Kidney (tissue), 22 donors: ENCODE data around the gene THAP11. TPM values are rescaled to one million over a fixed set of nuclear protein-coding genes. Genes with fewer than 3 reads are reported as not detected.

Experiments
- DNase-seq, 5 donors: peaks; one replicate each; pipeline ENCODE4 v3.0.0-alpha.2; 2013 to 2020
- FAIRE-seq: peaks from 2 replicates; lab custom pipeline; 2012; peaks lifted over from hg19 to GRCh38; lab: Jason Lieb, UNC
- H3K27ac ChIP-seq, 2 donors: one replicate each; pipeline ENCODE4 v1.7.0; 2013; ENCODE audit warnings: low read depth in 2 of 2, low read length in 2 of 2, inconsistent platforms in 1 of 2
- H3K27me3 ChIP-seq: one replicate; pipeline ENCODE4 v1.7.1; 2013; ENCODE audit warnings: low read length, inconsistent platforms; ENCODE audit not compliant: control insufficient read depth, insufficient read depth
- H3K36me3 ChIP-seq, 3 donors: one replicate each; pipeline versions ENCODE4 v1.7.0 to v1.7.1; 2013; ENCODE audit warnings: low read length in 3 of 3, control low read depth in 1 of 3, inconsistent platforms in 1 of 3; ENCODE audit not compliant: insufficient read depth in 3 of 3, control insufficient read depth in 2 of 3
- H3K4me1 ChIP-seq, 3 donors: one replicate each; pipeline versions ENCODE4 v1.7.0 to v1.7.1; 2013; ENCODE audit warnings: low read length in 3 of 3, inconsistent platforms in 1 of 3, low read depth in 1 of 3; ENCODE audit not compliant: control insufficient read depth in 2 of 3, insufficient read depth in 2 of 3
- H3K4me3 ChIP-seq, 3 donors: one replicate each; pipeline versions ENCODE4 v1.7.0 to v1.8.1; 2013; ENCODE audit warnings: low read length in 3 of 3, control low read depth in 1 of 3, inconsistent platforms in 1 of 3
- H3K9ac ChIP-seq, 3 donors: one replicate each; pipeline versions ENCODE4 v1.7.0 to v1.7.1; 2013; ENCODE audit warnings: low read length in 3 of 3, control low read depth in 1 of 3, inconsistent platforms in 1 of 3
- H3K9me3 ChIP-seq, 3 donors: one replicate each; pipeline versions ENCODE4 v1.7.0 to v1.7.1; 2013; ENCODE audit warnings: low read length in 3 of 3, control low read depth in 1 of 3, inconsistent platforms in 1 of 3; ENCODE audit not compliant: control insufficient read depth in 2 of 3, insufficient read depth in 1 of 3
- CTCF ChIP-seq: IDR thresholded peaks from 3 replicates; pipeline ENCODE4 v1.5.1; 2012; ENCODE audit warnings: mild to moderate bottlenecking, moderate library complexity, borderline replicate concordance; ENCODE audit not compliant: insufficient read depth; ENCODE audit errors: extremely low read depth
- intact Hi-C: fragments of 100-400 bp; cut with DNase I; formaldehyde crosslinking; loops from one replicate; pipeline ENCODE4 v1.11.1; 2022
- long read RNA-seq, 10 donors: library from polyadenylated mRNA in 1 of 10; unstranded in 1 of 10; transcript quantifications; one replicate each; pipeline ENCODE4 v2.0.0 and lab custom pipeline, GENCODE V29; 2021 to 2026
- polyA plus RNA-seq: library from polyadenylated mRNA; stranded (reverse); fragments of 350-450 nt; fragmentation: Illumina TruSeq; extraction: RNeasy Lipid Tissue Mini Kit (QIAGEN cat#74804); gene quantifications from one replicate; pipeline ENCODE4 v1.2.3, GENCODE V29; 2014; ENCODE audit warnings: low read depth, low replicate concordance; ENCODE audit not compliant: insufficient read depth
- total RNA-seq: library from RNA; stranded (reverse); fragmentation: NEBNext Ultra II Directional; extraction: Animal tissue kit (Norgen Biotek cat#: 25700); gene quantifications from one replicate; pipeline ENCODE4 v1.2.1, GENCODE V29; 2021
- donor health status: control.
- donor health status: control.
- donor health status: control.
- donor health status: control.
- donor health status: control.
- donor health status: DM: yes; HTN: yes; CAD: no.
- donor health status: Normal renal cell carcinoma (clear cell type).

Gene THAP11
- total RNA-seq (27.0 TPM), polyA plus RNA-seq (21.4 TPM)
- long read RNA-seq, donor 1, transcript THAP11-201 (1 exons, 2,114 nt), result major isoform, 43 of 43 reads
- long read RNA-seq, donor 1, partial matches to known transcripts, result 0 of 43 reads
- long read RNA-seq, donor 1, other reads (novel, unspliced or antisense), result 0 of 43 reads
- long read RNA-seq, donor 2, transcript THAP11-201 (1 exons, 2,114 nt), result major isoform, 33 of 33 reads
- long read RNA-seq, donor 2, partial matches to known transcripts, result 0 of 33 reads
- long read RNA-seq, donor 2, other reads (novel, unspliced or antisense), result 0 of 33 reads
- long read RNA-seq, donor 3, transcript THAP11-201 (1 exons, 2,114 nt), result major isoform, 27 of 27 reads
- long read RNA-seq, donor 3, partial matches to known transcripts, result 0 of 27 reads
- long read RNA-seq, donor 3, other reads (novel, unspliced or antisense), result 0 of 27 reads
- long read RNA-seq, donor 4, transcript THAP11-201 (1 exons, 2,114 nt), result major isoform, 29 of 29 reads
- long read RNA-seq, donor 4, partial matches to known transcripts, result 0 of 29 reads
- long read RNA-seq, donor 4, other reads (novel, unspliced or antisense), result 0 of 29 reads
- long read RNA-seq, donor 5, transcript THAP11-201 (1 exons, 2,114 nt), result major isoform, 6 of 6 reads
- long read RNA-seq, donor 5, partial matches to known transcripts, result 0 of 6 reads
- long read RNA-seq, donor 5, other reads (novel, unspliced or antisense), result 0 of 6 reads
- long read RNA-seq, donor 6, transcript THAP11-201 (1 exons, 2,114 nt), result major isoform, 15 of 15 reads
- long read RNA-seq, donor 6, partial matches to known transcripts, result 0 of 15 reads
- long read RNA-seq, donor 6, other reads (novel, unspliced or antisense), result 0 of 15 reads
- long read RNA-seq, donor 7, transcript THAP11-201 (1 exons, 2,114 nt), result major isoform, 54 of 55 reads
- long read RNA-seq, donor 7, partial matches to known transcripts, result 0 of 55 reads
- long read RNA-seq, donor 7, other reads (novel, unspliced or antisense), result 1 of 55 reads
- long read RNA-seq, donor 8, transcript THAP11-201 (1 exons, 2,114 nt), result major isoform, 54 of 54 reads
- long read RNA-seq, donor 8, partial matches to known transcripts, result 0 of 54 reads
- long read RNA-seq, donor 8, other reads (novel, unspliced or antisense), result 0 of 54 reads
- long read RNA-seq, donor 9, transcript THAP11-201 (1 exons, 2,114 nt), result major isoform, 29 of 29 reads
- long read RNA-seq, donor 9, partial matches to known transcripts, result 0 of 29 reads
- long read RNA-seq, donor 9, other reads (novel, unspliced or antisense), result 0 of 29 reads
- long read RNA-seq, donor 10, transcript THAP11-201 (1 exons, 2,114 nt), result major isoform, 38 of 38 reads
- long read RNA-seq, donor 10, partial matches to known transcripts, result 0 of 38 reads
- long read RNA-seq, donor 10, other reads (novel, unspliced or antisense), result 0 of 38 reads

- no peaks in the 10 kb centered on the region for H3K9me3 ChIP-seq
- peak within 1 kb of the TSS; percentile 98 to 100 for H3K27ac ChIP-seq
- FAIRE-seq, result no peak
- peak within 1 kb of the TSS; percentile 76 to 96 (median 94) for H3K4me3 ChIP-seq
- H3K9ac ChIP-seq, result peak within 1 kb of the TSS; percentile 66 to 95 (median 94)
- H3K27me3 ChIP-seq, result no peaks in the 10 kb centered on the region
- H3K36me3 ChIP-seq, result no peaks in the 10 kb centered on the region
- intact Hi-C loops, result no loop called here
- peaks cover 14 to 31% (median 31%) of the 10 kb centered on the region in 3 donors for H3K4me1 ChIP-seq
- peak; percentile 97 to 99 (median 97) for DNase-seq
- TF ChIP-seq CTCF, result peak; percentile 91
These were observed at the start of gene THAP11 for GRCh38 chr16:67841816-67842508. Gene THAP11, plus strand, starts transcription at chr16:67842320. Its CDS starts 235 bp downstream, at chr16:67842555.

GRCh38 chr16:67796099-67796718 lies 45.9 kb upstream of the THAP11 start:
- Histone ChIP-seq H3K36me3 (peaks cover 0 to 4% (median under 1%) of the 10 kb centered on the region in 3 donors), H3K9me3 (no peaks in the 10 kb centered on the region), H3K27me3 (no peaks in the 10 kb centered on the region), H3K9ac (no peak overlapping the region), H3K27ac (no peak overlapping the region), H3K4me3 (no peak overlapping the region), H3K4me1 (no peaks in the 10 kb centered on the region)
- FAIRE-seq (no peak), DNase-seq (no peak)
- intact Hi-C loops, result no loop called here
- no peak for TF ChIP-seq CTCF
